Measurements from ENCODE around the gene TSPAN7. TPM values are rescaled to one million over a fixed set of nuclear protein-coding genes. Genes with fewer than 3 reads are reported as not detected.

TSPAN7 gene
- total RNA-seq, 1 experiment from 2014 or later = 3.5 TPM

- Histone ChIP-seq H3K79me2 (ENCODE audit: insufficient read depth, low read length) (no peaks in the 10 kb centered on the region), H3K27me3 (ENCODE audit: insufficient read depth, low read length) (no peaks in the 10 kb centered on the region; the same call in 1 of the 2 replicates), H2BK5ac (ENCODE audit: insufficient read length, low read length) (no peak overlapping the region), H2AFZ (ENCODE audit: low read length) (no peak overlapping the region), H4K91ac (ENCODE audit: insufficient read length, low read depth, low read length) (no peak overlapping the region), H3K4ac (ENCODE audit: low read depth, low read length) (no peak overlapping the region), H3K23me2 (ENCODE audit: insufficient read length, low read depth, low read length, poor library complexity, severe bottlenecking) (no peaks in the 10 kb centered on the region), H3K79me1 (ENCODE audit: insufficient read depth, low read depth, low read length, poor library complexity, severe bottlenecking) (no peaks in the 10 kb centered on the region), H4K5ac (ENCODE audit: insufficient read length, low read depth, low read length) (no peak overlapping the region), H3K4me2 (ENCODE audit: insufficient read depth, insufficient read length, low read length) (no peak overlapping the region), H3K27ac (ENCODE audit: insufficient read length, low read depth, low read length) (no peak overlapping the region), H3K4me1 (ENCODE audit: insufficient read depth, low read length) (no peaks in the 10 kb centered on the region; the same call in 1 of the 2 replicates), H3K9ac (ENCODE audit: extremely low read depth, insufficient read length, low read length) (no peak overlapping the region), H2BK15ac (ENCODE audit: low read depth, low read length) (no peak overlapping the region), H2BK120ac (ENCODE audit: low read depth, low read length, poor library complexity, severe bottlenecking) (no peak overlapping the region), H3K23ac (ENCODE audit: insufficient read length, low read depth, low read length) (no peak overlapping the region), H2BK20ac (ENCODE audit: low read depth, low read length, poor library complexity, severe bottlenecking) (no peak overlapping the region), H3K14ac (ENCODE audit: insufficient read depth, low read length) (no peak overlapping the region), H4K8ac (replicated peaks; ENCODE audit: insufficient read length, low read depth, low read length) (no peak overlapping the region), H3K56ac (ENCODE audit: insufficient read length, low read depth, low read length) (no peak overlapping the region), H2AK5ac (ENCODE audit: insufficient read length, low read length) (no peak overlapping the region), H4K20me1 (ENCODE audit: control insufficient read depth, insufficient read depth, insufficient read length) (no peaks in the 10 kb centered on the region), H3K18ac (ENCODE audit: insufficient read length, low read depth, low read length) (no peak overlapping the region), H3K9me3 (ENCODE audit: control insufficient read depth, low read depth, low read length) (no peaks in the 10 kb centered on the region), H3T11ph (ENCODE audit: low read length) (no peak overlapping the region), H2BK12ac (ENCODE audit: insufficient read length, low read depth, low read length) (no peak overlapping the region)
- TF ChIP-seq CTCF (conservative IDR thresholded peaks at IDR 0.05) = no peak
- H3K27ac Mint-ChIP-seq = no peak overlapping the region
- H3K27me3 Mint-ChIP-seq (ENCODE audit: low read depth) = no peaks in the 10 kb centered on the region
- no peaks in the 10 kb centered on the region for H3K36me3 Mint-ChIP-seq (ENCODE audit: insufficient read depth in 1 of 3, low read depth in 3 of 3)
- peaks cover 39 to 49% of the 10 kb centered on the region in 2 experiments for H3K9me3 Mint-ChIP-seq
- no CpG with 5 or more reads among the region's 2 CpGs for WGBS (ENCODE audit: extremely low coverage, insufficient read length, low lambda C conversion rate)
- peaks cover 3% of the 10 kb centered on the region in 2 experiments; a peak in 3 of 4 replicates for H3K4me1 Mint-ChIP-seq
- H3K4me3 Mint-ChIP-seq = no peak overlapping the region
- no peak for DNase-seq
Measured at GRCh38 chrX:38632516-38632915, 71.2 kb downstream of the TSPAN7 start.

Data from H9 (cell line).